Measurements from ENCODE around the gene RFX5. TPM values are rescaled to one million over a fixed set of nuclear protein-coding genes. Genes with fewer than 3 reads are reported as not detected.

Gene RFX5
- total and polyA plus RNA-seq, 2 donors (not counting 3 experiments of a cell fraction or from before 2014, with no cell fraction given), result 23.5 to 52.8 TPM

GRCh38 chr1:151370211-151370911 lies 23.3 kb upstream of the RFX5 start:
- Histone ChIP-seq H3K9ac (replicated peaks; ENCODE audit: extremely low read depth, insufficient read depth, low read length) (no peak overlapping the region), H3K4me3 (replicated peaks in 1 of 3; ENCODE audit: insufficient read depth in 1 of 3, low read depth in 1 of 3, low read length in 3 of 3) (no peak overlapping the region), H3K27me3 (ENCODE audit: control insufficient read depth in 2 of 2, insufficient read depth in 2 of 2, low read length in 2 of 2) (no peaks in the 10 kb centered on the region), H3K4me2 (ENCODE audit: insufficient read depth, low read length) (no peak overlapping the region), H3K27ac (ENCODE audit: insufficient read depth, low read depth, low read length) (no peak overlapping the region), H3K9me1 (replicated peaks; ENCODE audit: control insufficient read depth, extremely low read depth, insufficient read depth, low read length) (no peaks in the 10 kb centered on the region), H2AFZ (ENCODE audit: low read depth, low read length) (no peak overlapping the region), H4K20me1 (replicated peaks; ENCODE audit: control insufficient read depth, extremely low read depth, insufficient read depth, low read length) (no peaks in the 10 kb centered on the region), H3K79me2 (ENCODE audit: control insufficient read depth, insufficient read depth, low read length) (no peaks in the 10 kb centered on the region), H3K36me3 (ENCODE audit: control insufficient read depth in 2 of 2, extremely low read depth in 1 of 2, insufficient read depth in 2 of 2, low read length in 2 of 2) (no peaks in the 10 kb centered on the region), H3K4me1 (ENCODE audit: control insufficient read depth, extremely low read depth, insufficient read depth, low read length) (peaks cover 8% of the 10 kb centered on the region), H3K9me3 (replicated peaks; ENCODE audit: control insufficient read depth, insufficient read depth, low read length) (no peaks in the 10 kb centered on the region)
- CTCF ChIA-PET, result interaction anchor here (0.8 to 2.0 kb wide), 3 partner anchors 15 to 30 kb away, joined by 4 to 10 read pairs (median 5); no protein-coding TSS in a partner anchor
- intact Hi-C loops (cut with micrococcal nuclease), result no loop called here
- TF ChIP-seq EZH2 (IDR thresholded peaks at IDR 0.05; ENCODE audit: borderline replicate concordance, low read depth, low read length, severe bottlenecking) (no peak), JUN (IDR thresholded peaks at IDR 0.05; ENCODE audit: borderline replicate concordance, insufficient read depth, insufficient read length, low read depth) (no peak), CTCF (IDR thresholded peaks at IDR 0.05; ENCODE audit: extremely low read depth in 1 of 2, insufficient read depth in 1 of 2, low read depth in 1 of 2, low read length in 2 of 2) (no peak), POLR2AphosphoS5 (IDR thresholded peaks at IDR 0.05; ENCODE audit: insufficient read depth, low read depth, low read length) (no peak), FOS (IDR thresholded peaks at IDR 0.05; ENCODE audit: borderline replicate concordance, insufficient read depth, low read length) (no peak), POLR2A (IDR thresholded peaks at IDR 0.05; ENCODE audit: low read depth, low read length) (no peak), MYC (IDR thresholded peaks at IDR 0.05; ENCODE audit: low read depth, low read length) (no peak), GATA2 (IDR thresholded peaks at IDR 0.05; ENCODE audit: insufficient read depth, insufficient read length, low read depth, low read length) (no peak), MAX (IDR thresholded peaks at IDR 0.05; ENCODE audit: insufficient read depth, insufficient read length) (no peak)
- dilution Hi-C loops (cut with MboI; ENCODE audit: extremely low pct_ligation_motif_present, low sequenced_read_pairs), result no loop called here
- no TSS peak for BruUV-seq (replicated peaks)
- FAIRE-seq (no peak), DNase-seq (ENCODE audit: low read depth, low spot score) (no peak)
- POLR2A ChIA-PET, result interaction anchor here (0.6 kb wide), 1 partner anchor 89 kb away, joined by 3 read pairs; the partner anchor contains the start of gene POGZ

Data from endothelial cell of umbilical vein (primary cell).